Esophagus squamous epithelium (tissue), 5 donors: Measurements from ENCODE around the gene C10orf105. TPM values are rescaled to one million over a fixed set of nuclear protein-coding genes. Genes with fewer than 3 reads are reported as not detected.

Experiments
- DNase-seq: peaks from one replicate; lab custom pipeline; 2025; lab: John Stamatoyannopoulos, UW
- H3K27ac ChIP-seq, 4 donors: fragments of 200-600 bp; sonication (generic); one replicate each; pipeline ENCODE4 v1.5.1; 2016 to 2019; ENCODE audit warnings: mild to moderate bottlenecking in 1 of 4
- H3K27me3 ChIP-seq, 4 donors: fragments of 200-600 bp; sonication (generic); 1 replicate in 3 of 4; 2 replicates in 1 of 4; pipeline versions ENCODE4 v1.5.1 to v1.6.0; 2017 to 2021; ENCODE audit warnings: antibody characterized with exemption in 1 of 4
- H3K36me3 ChIP-seq, 3 donors: fragments of 200-600 bp; sonication (generic); one replicate each; pipeline ENCODE4 v1.5.1; 2016 to 2019
- H3K4me1 ChIP-seq, 3 donors: fragments of 200-600 bp; sonication (generic); one replicate each; pipeline ENCODE4 v1.5.1; 2017 to 2019
- H3K4me3 ChIP-seq, 4 donors: fragments of 200-600 bp; sonication (generic); 1 replicate in 3 of 4; 2 replicates in 1 of 4; pipeline ENCODE4 v1.5.1; 2016 to 2019; ENCODE audit warnings: mild to moderate bottlenecking in 2 of 4, moderate library complexity in 1 of 4
- H3K9me3 ChIP-seq, 3 donors: fragments of 200-600 bp; sonication (generic); one replicate each; pipeline ENCODE4 v1.5.1; 2016 to 2019
- POLR2A ChIP-seq, 4 donors: fragments of 450-650 bp; IDR thresholded peaks; one replicate each; pipeline ENCODE4 v1.6.1; 2017; ENCODE audit warnings: antibody characterized with exemption in 4 of 4, mild to moderate bottlenecking in 4 of 4, moderate library complexity in 3 of 4
- WGBS, 2 donors: methylation state at CpG; one replicate each; pipeline ENCODE4 v1.1.5; 2018; 5-methylcytosine and 5-hydroxymethylcytosine counted together
- intact Hi-C: fragments of 100-400 bp; cut with DNase I; formaldehyde crosslinking; loops from one replicate; pipeline ENCODE4 v1.15.0; 2022
- total RNA-seq, 4 donors: library from RNA; depleted of rRNA; stranded (reverse); fragments of >200 nt; gene quantifications; one replicate each; pipeline ENCODE4 v1.1.0, GENCODE V29; 2016
- TF ChIP-seq, protein P1 (sequence below), 6 experiments: fragments of 450-650 bp in 4 of 6; fragments of 200-600 bp in 2 of 6; sonication (generic) in 2 of 6; IDR thresholded peaks; one replicate each; pipeline ENCODE4 v1.5.1; 2016 to 2019; ENCODE audit warnings: antibody characterized with exemption in 6 of 6, mild to moderate bottlenecking in 4 of 6, moderate library complexity in 4 of 6
- donor health status: DM: yes; HTN: yes; CAD: no.

C10orf105 gene
- total RNA-seq, 4 donors from 2014 or later, result under 0.01 to 0.15 TPM; not detected in 2

DNA sequence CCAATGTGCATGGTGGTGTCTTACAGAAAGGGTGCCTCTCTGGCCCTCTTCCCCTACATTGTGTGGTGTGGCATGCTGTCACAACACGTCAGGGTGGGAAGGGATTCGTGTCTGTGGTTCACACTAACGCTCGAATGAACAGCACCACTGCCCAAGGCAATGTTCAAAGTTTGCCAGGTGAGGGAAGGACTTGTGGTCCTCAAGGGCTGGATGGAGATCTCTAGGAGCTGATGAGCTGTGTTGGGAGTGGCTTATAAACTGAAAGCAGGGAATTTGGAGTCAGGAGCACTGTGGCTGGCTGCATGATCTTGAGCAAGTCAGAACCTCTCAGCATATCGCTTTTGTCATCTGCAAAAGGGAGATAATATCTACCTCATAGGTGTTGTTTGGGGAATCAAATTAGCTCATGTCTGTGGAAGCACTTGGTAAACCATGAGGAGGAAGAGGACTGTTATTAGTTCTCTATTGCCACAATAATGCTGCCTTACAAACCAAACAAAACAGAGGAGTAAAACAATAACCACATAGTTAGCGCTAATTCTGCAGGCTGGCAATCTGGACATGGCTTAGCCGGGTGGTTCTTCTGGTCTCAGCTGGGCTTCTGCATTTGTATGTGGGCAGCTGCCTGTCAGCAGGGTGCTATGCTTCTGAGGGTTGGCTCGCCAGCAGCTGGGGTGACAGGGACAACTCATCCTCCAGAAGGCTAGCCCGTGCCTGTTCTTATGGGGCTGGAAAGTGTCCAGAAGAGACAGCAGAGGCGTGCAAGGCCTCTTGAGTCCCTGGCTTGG, 22.9 kb upstream of the C10orf105 start:
- Histone ChIP-seq H3K27me3 (no peaks in the 10 kb centered on the region), H3K36me3 (no peaks in the 10 kb centered on the region), H3K27ac (peak overlapping the region in 1 of 4 donors; percentile 19), H3K4me1 (peaks cover 46 to 100% (median 65%) of the 10 kb centered on the region in 3 donors), H3K4me3 (no peak overlapping the region), H3K9me3 (no peaks in the 10 kb centered on the region)
- TF ChIP-seq, protein P1, sequence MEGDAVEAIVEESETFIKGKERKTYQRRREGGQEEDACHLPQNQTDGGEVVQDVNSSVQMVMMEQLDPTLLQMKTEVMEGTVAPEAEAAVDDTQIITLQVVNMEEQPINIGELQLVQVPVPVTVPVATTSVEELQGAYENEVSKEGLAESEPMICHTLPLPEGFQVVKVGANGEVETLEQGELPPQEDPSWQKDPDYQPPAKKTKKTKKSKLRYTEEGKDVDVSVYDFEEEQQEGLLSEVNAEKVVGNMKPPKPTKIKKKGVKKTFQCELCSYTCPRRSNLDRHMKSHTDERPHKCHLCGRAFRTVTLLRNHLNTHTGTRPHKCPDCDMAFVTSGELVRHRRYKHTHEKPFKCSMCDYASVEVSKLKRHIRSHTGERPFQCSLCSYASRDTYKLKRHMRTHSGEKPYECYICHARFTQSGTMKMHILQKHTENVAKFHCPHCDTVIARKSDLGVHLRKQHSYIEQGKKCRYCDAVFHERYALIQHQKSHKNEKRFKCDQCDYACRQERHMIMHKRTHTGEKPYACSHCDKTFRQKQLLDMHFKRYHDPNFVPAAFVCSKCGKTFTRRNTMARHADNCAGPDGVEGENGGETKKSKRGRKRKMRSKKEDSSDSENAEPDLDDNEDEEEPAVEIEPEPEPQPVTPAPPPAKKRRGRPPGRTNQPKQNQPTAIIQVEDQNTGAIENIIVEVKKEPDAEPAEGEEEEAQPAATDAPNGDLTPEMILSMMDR (IDR thresholded peaks at IDR 0.05), result no peak
- TF ChIP-seq POLR2A (IDR thresholded peaks at IDR 0.05), result no peak
- DNase-seq, result no peak
- WGBS, 2 donors, result 59% methylated on average over 6 to 8 of the region's 10 CpGs
- intact Hi-C loops, result no loop called here

DNA sequence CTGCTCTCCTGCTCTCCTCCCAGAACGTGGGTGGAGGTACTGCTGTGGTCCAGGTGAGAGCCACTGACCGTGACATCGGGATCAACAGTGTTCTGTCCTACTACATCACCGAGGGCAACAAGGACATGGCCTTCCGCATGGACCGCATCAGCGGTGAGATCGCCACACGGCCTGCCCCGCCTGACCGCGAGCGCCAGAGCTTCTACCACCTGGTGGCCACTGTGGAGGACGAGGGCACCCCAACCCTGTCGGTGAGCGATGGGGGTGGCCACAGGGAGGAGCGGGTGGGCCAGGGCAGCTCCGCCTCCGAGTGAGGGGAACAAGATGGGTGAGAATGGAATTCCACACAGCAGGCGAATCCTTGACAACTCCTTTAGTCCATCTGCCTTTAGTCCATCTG, 22.1 kb upstream of the C10orf105 start:
- TF ChIP-seq, protein P1 (IDR thresholded peaks at IDR 0.05), result no peak
- no peak for TF ChIP-seq POLR2A (IDR thresholded peaks at IDR 0.05)
- H3K4me3 ChIP-seq, result no peak overlapping the region
- no peaks in the 10 kb centered on the region for H3K27me3 ChIP-seq
- intact Hi-C loops, result no loop called here
- DNase-seq, result no peak
- H3K36me3 ChIP-seq, result no peaks in the 10 kb centered on the region
- H3K9me3 ChIP-seq, result no peaks in the 10 kb centered on the region
- peaks cover 46 to 100% (median 65%) of the 10 kb centered on the region in 3 donors for H3K4me1 ChIP-seq
- no peak overlapping the region for H3K27ac ChIP-seq
- WGBS, 2 donors, result 95 to 100% methylated on average over 1 to 11 of the region's 20 CpGs

DNA sequence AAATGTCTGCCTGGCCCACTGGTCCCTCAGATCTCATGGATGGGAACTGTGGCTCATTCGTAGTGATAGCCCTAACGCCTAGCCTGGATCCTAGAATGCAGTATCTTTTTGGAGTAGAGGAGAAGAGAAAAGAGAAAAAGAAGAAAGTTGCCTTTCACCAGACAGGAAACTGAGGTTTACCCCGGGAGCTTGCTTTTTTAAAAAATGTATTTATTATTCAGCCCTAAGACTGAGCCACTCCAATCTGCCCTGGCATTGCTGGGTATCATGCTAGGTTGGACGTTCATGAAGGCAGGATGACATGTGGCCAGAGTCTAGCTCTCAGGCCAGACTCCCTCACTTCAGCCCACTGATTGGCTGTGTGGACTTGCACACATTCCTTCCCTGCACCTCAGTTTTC, 21.5 kb upstream of the C10orf105 start:
- no peak for TF ChIP-seq POLR2A (IDR thresholded peaks at IDR 0.05)
- TF ChIP-seq, protein P1 (IDR thresholded peaks at IDR 0.05), result no peak
- 54 to 58% methylated on average over 4 of the region's 4 CpGs for WGBS, 2 donors
- no peak for DNase-seq
- H3K9me3 ChIP-seq, result no peaks in the 10 kb centered on the region
- H3K27ac ChIP-seq, result peak overlapping the region in 1 of 4 donors; percentile 27
- intact Hi-C loops, result no loop called here
- no peaks in the 10 kb centered on the region for H3K27me3 ChIP-seq
- H3K4me3 ChIP-seq, result no peak overlapping the region
- peaks cover 46 to 100% (median 65%) of the 10 kb centered on the region in 3 donors for H3K4me1 ChIP-seq
- no peaks in the 10 kb centered on the region for H3K36me3 ChIP-seq

DNA sequence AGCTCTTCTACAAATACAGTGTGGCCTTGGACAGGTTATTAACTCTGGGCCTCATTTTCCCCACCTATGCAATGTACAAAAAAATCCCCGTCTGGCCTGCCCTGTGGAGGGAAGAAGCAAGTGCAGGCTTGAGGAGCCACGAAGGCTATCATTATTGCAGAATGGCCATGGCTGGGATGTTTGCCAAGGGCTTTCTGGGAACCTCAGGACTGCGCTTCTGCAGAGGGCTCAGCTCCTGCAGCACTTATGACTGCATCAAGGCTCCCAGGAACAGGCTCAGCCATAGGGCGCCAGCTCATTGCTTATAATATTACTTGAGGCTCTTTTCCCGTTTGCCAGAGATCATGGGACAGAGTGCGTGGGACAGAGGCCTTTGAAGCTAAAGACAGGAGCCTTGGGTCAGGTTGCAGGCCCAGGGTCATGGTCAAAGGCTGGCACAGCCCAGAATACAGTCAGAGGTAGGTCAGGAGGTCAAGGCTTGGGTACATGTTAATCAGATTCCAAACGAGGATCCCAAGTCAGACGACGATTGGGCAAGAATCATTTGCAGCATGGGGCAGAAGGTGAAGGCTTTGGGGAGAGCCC, 20.6 kb upstream of the C10orf105 start:
- Histone ChIP-seq H3K9me3 (no peaks in the 10 kb centered on the region), H3K27me3 (no peaks in the 10 kb centered on the region), H3K4me1 (peaks cover 45 to 100% (median 67%) of the 10 kb centered on the region in 3 donors), H3K4me3 (no peak overlapping the region), H3K27ac (peak overlapping the region; percentile 27 to 76 (median 50)), H3K36me3 (no peaks in the 10 kb centered on the region)
- TF ChIP-seq, protein P1 (IDR thresholded peaks at IDR 0.05), result peak in 2 of 6 experiments; percentile 31 to 51
- TF ChIP-seq POLR2A (IDR thresholded peaks at IDR 0.05), result no peak
- WGBS, 2 donors, result 15 to 29% methylated on average over 4 to 8 of the region's 9 CpGs
- DNase-seq, result no peak
- intact Hi-C loops, result no loop called here

DNA sequence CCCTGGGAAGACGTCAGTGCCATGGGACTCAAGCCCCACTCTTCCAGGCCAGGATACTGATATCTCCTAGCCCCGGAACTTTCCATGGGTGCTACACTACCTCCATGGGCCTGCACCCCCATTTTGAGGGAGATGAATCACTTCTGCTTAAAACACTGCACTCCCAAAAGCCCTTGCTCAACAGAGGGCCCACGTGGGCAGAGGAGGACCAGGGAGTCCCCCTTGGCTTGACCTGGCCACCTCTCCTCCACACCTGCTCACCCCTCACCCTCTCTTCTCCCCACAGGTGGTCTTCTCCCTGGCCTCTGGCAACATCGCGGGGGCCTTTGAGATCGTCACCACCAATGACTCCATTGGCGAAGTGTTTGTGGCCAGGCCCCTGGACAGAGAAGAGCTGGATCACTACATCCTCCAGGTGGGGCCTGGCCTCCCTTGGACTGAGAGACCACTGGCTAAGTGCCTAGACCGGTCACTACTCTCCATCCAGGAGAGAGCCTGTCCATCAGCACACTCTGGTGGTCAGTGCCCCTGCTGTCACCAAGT, 19.9 kb upstream of the C10orf105 start:
- Histone ChIP-seq H3K27ac (peak overlapping the region in 3 of 4 donors; percentile 27 to 76 (median 60)), H3K4me1 (peaks cover 45 to 100% (median 67%) of the 10 kb centered on the region in 3 donors), H3K4me3 (no peak overlapping the region), H3K27me3 (no peaks in the 10 kb centered on the region), H3K36me3 (no peaks in the 10 kb centered on the region), H3K9me3 (no peaks in the 10 kb centered on the region)
- intact Hi-C loops, result no loop called here
- WGBS, 2 donors, result 84 to 92% methylated on average over 5 to 7 of the region's 8 CpGs
- no peak for TF ChIP-seq POLR2A (IDR thresholded peaks at IDR 0.05)
- TF ChIP-seq, protein P1 (IDR thresholded peaks at IDR 0.05), result no peak
- DNase-seq, result no peak
